Aorta (tissue), 5 donors: ENCODE measurements around the gene KLF3. TPM values are rescaled to one million over a fixed set of nuclear protein-coding genes. Genes with fewer than 3 reads are reported as not detected.

Experiments used
- ATAC-seq: fragments of 200-7000 bp; cut with Tn5 transposase; one replicate; pipeline ENCODE4 v1.9.1; 2022; ENCODE audit warnings: moderate library complexity; ENCODE audit not compliant: low FRiP score
- DNase-seq, 2 donors: peaks; one replicate each; pipeline ENCODE4 v3.0.0-alpha.2; 2020
- H3K27ac ChIP-seq, 2 donors: one replicate each; pipeline ENCODE4 v1.5.1; 2013; ENCODE audit warnings: low read length in 2 of 2, mild to moderate bottlenecking in 2 of 2, moderate library complexity in 2 of 2, control low read depth in 1 of 2, inconsistent platforms in 1 of 2, low read depth in 1 of 2
- H3K27me3 ChIP-seq, 2 donors: one replicate each; pipeline ENCODE4 v1.6.1; 2013; ENCODE audit warnings: control low read depth in 1 of 2, low read length in 1 of 2, mild to moderate bottlenecking in 1 of 2, moderate library complexity in 1 of 2; ENCODE audit not compliant: insufficient read depth in 2 of 2, control insufficient read depth in 1 of 2
- H3K36me3 ChIP-seq, 2 donors: one replicate each; pipeline ENCODE4 v1.6.1; 2013; ENCODE audit warnings: control low read depth in 1 of 2, low read length in 1 of 2, mild to moderate bottlenecking in 1 of 2; ENCODE audit not compliant: insufficient read depth in 2 of 2, control insufficient read depth in 1 of 2
- H3K4me1 ChIP-seq, 2 donors: one replicate each; pipeline ENCODE4 v1.6.1; 2013; ENCODE audit warnings: low read length in 2 of 2, control low read depth in 1 of 2, mild to moderate bottlenecking in 1 of 2, moderate library complexity in 1 of 2; ENCODE audit not compliant: insufficient read depth in 2 of 2, control insufficient read depth in 1 of 2
- H3K4me3 ChIP-seq, 2 donors: one replicate each; pipeline ENCODE4 v1.5.1; 2013; ENCODE audit warnings: low read length in 2 of 2, control low read depth in 1 of 2, mild to moderate bottlenecking in 1 of 2
- H3K9me3 ChIP-seq: one replicate; pipeline ENCODE4 v1.6.1; 2013; ENCODE audit warnings: mild to moderate bottlenecking, low read length; ENCODE audit not compliant: control insufficient read depth
- WGBS, 2 donors: extraction: QIAGEN DNeasy Blood & Tissue Kit; methylation state at CpG; one replicate each; pipeline ENCODE4 v1.1.7; 2013; 5-methylcytosine and 5-hydroxymethylcytosine counted together
- intact Hi-C, 2 donors: fragments of 100-400 bp; cut with DNase I; formaldehyde crosslinking; loops; one replicate each; pipeline versions ENCODE4 v1.14.2 to v1.15.0; 2022
- polyA plus RNA-seq, 2 donors: library from polyadenylated mRNA; stranded (reverse); fragments of 200-250 nt; gene quantifications; one replicate each; pipeline ENCODE4 v1.2.3, GENCODE V29; 2013
- total RNA-seq, 2 donors: library from RNA; stranded (reverse); fragmentation: NEBNext Ultra II Directional; extraction: Animal tissue kit (Norgen Biotek cat#: 25700); gene quantifications; one replicate each; pipeline ENCODE4 v1.2.1, GENCODE V29; 2021
- donor health status: healthy with polysubstance abuse.
- donor health status: Bipolar disorder and iron deficiency.
- donor health status: DM: no; HTN: no; CAD: no.
- donor health status: DM: no; HTN: no; CAD: no.
- donor health status: DM: yes; HTN: yes; CAD: no.

The KLF3 gene
- total and polyA plus RNA-seq, 4 donors, result 13.0 to 66.8 (median 31.3) TPM

DNA sequence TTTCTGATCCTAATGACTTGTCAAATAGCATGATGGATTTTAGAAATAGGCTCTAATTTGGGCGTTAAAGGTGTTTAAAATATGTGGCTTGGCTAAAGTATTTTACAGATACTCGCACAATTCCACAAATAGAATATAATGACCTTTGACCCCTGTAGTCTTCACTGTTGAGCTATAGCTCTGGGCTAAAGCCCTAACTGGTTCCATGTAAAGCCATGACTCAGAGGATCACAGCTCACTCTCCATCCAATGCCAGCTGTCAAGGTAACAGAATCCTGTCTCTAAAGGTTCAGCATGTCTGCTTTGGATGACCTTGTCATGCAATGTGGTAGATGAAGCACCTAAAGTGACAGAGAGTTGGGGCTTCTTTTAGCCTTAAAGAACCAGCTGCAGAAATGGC lies 76.3 kb downstream of the KLF3 start:
- H3K27me3 ChIP-seq, result peaks cover 0 to 1% of the 10 kb centered on the region in 2 donors
- H3K9me3 ChIP-seq, result no peaks in the 10 kb centered on the region
- H3K36me3 ChIP-seq, result no peaks in the 10 kb centered on the region
- no peak overlapping the region for H3K4me3 ChIP-seq
- no peak for ATAC-seq
- 61 to 85% methylated on average over 2 of the region's 2 CpGs for WGBS, 2 donors
- no peak for DNase-seq
- no peak overlapping the region for H3K27ac ChIP-seq
- intact Hi-C loops, result no loop called here
- no peaks in the 10 kb centered on the region for H3K4me1 ChIP-seq

DNA sequence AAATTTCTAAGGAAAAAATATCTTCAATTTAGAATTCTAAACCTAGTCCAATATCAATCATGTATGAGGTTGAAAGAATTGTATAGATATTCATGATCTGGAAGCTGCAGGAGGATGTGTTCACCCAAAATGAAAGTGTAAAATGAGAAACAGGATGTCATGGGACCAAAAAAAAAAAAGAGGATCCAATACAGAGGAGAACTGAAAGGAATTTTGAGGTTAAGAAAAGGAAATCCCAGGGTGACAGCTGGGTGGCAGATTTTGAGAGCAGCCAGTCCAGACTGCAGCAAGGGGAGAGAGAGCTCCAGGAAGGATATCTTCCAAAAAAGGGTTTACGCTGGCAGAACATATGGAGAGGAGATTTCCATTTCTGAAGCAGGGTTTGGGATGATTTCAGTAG lies 79.9 kb downstream of the KLF3 start:
- H3K4me3 ChIP-seq, result no peak overlapping the region
- no peak for ATAC-seq

GRCh38 chr4:38745881-38746280 lies 81.9 kb downstream of the KLF3 start:
- DNase-seq, result no peak
- Histone ChIP-seq H3K4me3 (no peak overlapping the region), H3K27me3 (no peaks in the 10 kb centered on the region), H3K9me3 (no peaks in the 10 kb centered on the region), H3K27ac (no peak overlapping the region), H3K36me3 (no peaks in the 10 kb centered on the region), H3K4me1 (peaks cover 0 to 4% of the 10 kb centered on the region in 2 donors)
- 97% methylated on average over 5 of the region's 5 CpGs for WGBS, 2 donors
- ATAC-seq, result no peak
- intact Hi-C loops, result loop anchor here in 1 of 2 donors (5.0 kb wide), 1 partner anchor 569 kb away; no protein-coding TSS in a partner anchor

More for the DNA sequence above, 79.9 kb downstream of the KLF3 start:
- Histone ChIP-seq H3K27ac (no peak overlapping the region), H3K27me3 (peaks cover 0 to 1% of the 10 kb centered on the region in 2 donors), H3K4me1 (no peaks in the 10 kb centered on the region), H3K36me3 (no peaks in the 10 kb centered on the region), H3K9me3 (no peaks in the 10 kb centered on the region)
- 63 to 86% methylated on average over 1 of the region's 1 CpG for WGBS, 2 donors
- no peak for DNase-seq
- intact Hi-C loops, result no loop called here

- no peak for DNase-seq
- intact Hi-C loops, result loop anchor here in 1 of 2 donors (5.0 kb wide), 1 partner anchor 570 kb away; no protein-coding TSS in a partner anchor
These were observed 83.6 kb downstream of the KLF3 start for GRCh38 chr4:38747629-38748028.

DNA sequence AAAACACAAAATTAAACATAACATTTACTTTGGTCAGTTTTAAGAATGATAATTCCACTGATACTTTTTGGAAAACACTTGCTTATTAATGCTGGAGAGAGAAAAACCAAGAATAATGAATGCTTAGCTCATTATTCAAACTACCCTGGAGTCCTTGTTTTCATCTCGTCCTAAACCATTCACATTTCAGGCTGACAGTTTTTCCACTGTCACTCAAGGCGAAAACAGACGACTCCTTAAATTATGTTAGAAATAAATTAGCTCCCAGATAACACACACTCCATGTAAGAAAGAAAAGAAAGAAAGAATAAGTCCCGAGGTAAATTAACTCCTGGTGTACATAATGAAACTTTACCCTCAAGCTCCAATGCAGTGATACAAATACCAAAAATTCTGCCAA lies 85.3 kb downstream of the KLF3 start:
- 65 to 76% methylated on average over 4 of the region's 4 CpGs for WGBS, 2 donors
- H3K36me3 ChIP-seq, result no peaks in the 10 kb centered on the region
- H3K27me3 ChIP-seq, result no peaks in the 10 kb centered on the region
- no peak for DNase-seq
- peaks cover 0 to 5% of the 10 kb centered on the region in 2 donors for H3K4me1 ChIP-seq
- no peak overlapping the region for H3K4me3 ChIP-seq
- intact Hi-C loops, result loop anchor here in 1 of 2 donors (5.0 kb wide), 1 partner anchor 572 kb away; no protein-coding TSS in a partner anchor
- no peak overlapping the region for H3K27ac ChIP-seq
- H3K9me3 ChIP-seq, result no peaks in the 10 kb centered on the region
- ATAC-seq, result no peak

More at GRCh38 chr4:38747629-38748028, 83.6 kb downstream of the KLF3 start:
- H3K4me1 ChIP-seq, result peaks cover 0 to 5% of the 10 kb centered on the region in 2 donors
- no peak overlapping the region for H3K4me3 ChIP-seq
- no peak overlapping the region for H3K27ac ChIP-seq
- no peaks in the 10 kb centered on the region for H3K9me3 ChIP-seq
- H3K27me3 ChIP-seq, result no peaks in the 10 kb centered on the region
- H3K36me3 ChIP-seq, result no peaks in the 10 kb centered on the region
- no peak for ATAC-seq

Other genes starting within 250 kb of the KLF3 start
- gene TLR10, start 118.8 kb downstream of the KLF3 start, total RNA-seq, result 1 to 10 TPM in 1 of 2 donors, under 1 TPM in 1; 0.32 to 1.1 TPM
- not detected for gene TLR10, start 118.8 kb downstream of the KLF3 start, polyA plus RNA-seq
- 10 to 100 TPM; 18.1 to 29.7 TPM for gene TLR1, start 140.6 kb downstream of the KLF3 start, total RNA-seq
- 1 to 10 TPM; 1.1 to 4.5 TPM for gene TLR1, start 140.6 kb downstream of the KLF3 start, polyA plus RNA-seq
- gene TLR6, start 192.6 kb downstream of the KLF3 start, total RNA-seq, result 10 to 100 TPM in 1 of 2 donors, 1 to 10 TPM in 1; 5.8 to 12.8 TPM
- gene TLR6, start 192.6 kb downstream of the KLF3 start, polyA plus RNA-seq, result under 1 TPM; 0.33 to 0.75 TPM
- gene FAM114A1, start 203.6 kb downstream of the KLF3 start, total RNA-seq, result 100 to 1,000 TPM; 104 to 123 TPM
- 10 to 100 TPM; 49.6 to 57.5 TPM for gene FAM114A1, start 203.6 kb downstream of the KLF3 start, polyA plus RNA-seq